HFF-Myc (cell line): ENCODE data around the gene THY1.
"Not testable (repeated sequence)": the region's sequence is repeated elsewhere in the genome, so short reads cannot be mapped to it uniquely, and the experiment has no call there.

Experiments
- DNase-seq: peaks from one replicate; pipeline ENCODE4 v3.0.0-alpha.2; 2011; ENCODE audit warnings: low read depth; ENCODE audit errors: extremely low read depth
- H3K4me3 ChIP-seq: replicated peaks from 2 replicates; pipeline ENCODE4 v1.5.1; 2011; ENCODE audit warnings: low read depth, mild to moderate bottlenecking, control low read depth, low read length
- CTCF ChIP-seq: IDR thresholded peaks from 2 replicates; pipeline ENCODE4 v1.5.1; 2012; ENCODE audit warnings: mild to moderate bottlenecking, low read depth, low read length, control low read depth; ENCODE audit errors: missing control alignments

Gene THY1

GRCh38 chr11:119461229-119461963, 38.4 kb upstream of the THY1 start:
- DNase-seq = no peak
- no peak for TF ChIP-seq CTCF

GRCh38 chr11:119460582-119460981, 37.6 kb upstream of the THY1 start:
- TF ChIP-seq CTCF = no peak
- DNase-seq = peak; percentile 92
- no peak overlapping the region for H3K4me3 ChIP-seq

More at GRCh38 chr11:119461229-119461963, 38.4 kb upstream of the THY1 start:
- no peak overlapping the region for H3K4me3 ChIP-seq

GRCh38 chr11:119460097-119460496, 37.1 kb upstream of the THY1 start:
- DNase-seq = no peak
- no peak overlapping the region for H3K4me3 ChIP-seq
- TF ChIP-seq CTCF = no peak

GRCh38 chr11:119459293-119459976, 36.5 kb upstream of the THY1 start:
- no peak for TF ChIP-seq CTCF
- DNase-seq = no peak
- no peak overlapping the region for H3K4me3 ChIP-seq

- DNase-seq, H3K4me3 ChIP-seq: not testable (repeated sequence)
Measured at GRCh38 chr11:119455708-119456107, 32.7 kb upstream of the THY1 start.

GRCh38 chr11:119455241-119455640, 32.3 kb upstream of the THY1 start:
- H3K4me3 ChIP-seq, DNase-seq: not testable (repeated sequence)

GRCh38 chr11:119453881-119454280, 30.9 kb upstream of the THY1 start:
- DNase-seq = no peak
- H3K4me3 ChIP-seq = no peak overlapping the region
- TF ChIP-seq CTCF = no peak
